HCT116 (cell line): ENCODE measurements around the gene ADGRL3. TPM values are rescaled to one million over a fixed set of nuclear protein-coding genes. Genes with fewer than 3 reads are reported as not detected.

Source experiments
- ATAC-seq: fragments of 200-7000 bp; cut with Tn5 transposase; 2 replicates; pipeline ENCODE4 v1.9.1; 2020; ENCODE audit warnings: mild to moderate bottlenecking, moderate library complexity
- BruUV-seq: library from RNA; stranded (reverse); fragments of 400-500 nt; replicated peaks from 2 replicates; lab custom pipeline; 2021; lab: Mats Ljungman, UMichigan
- CTCF ChIA-PET: fragments of 300-600 bp; sonication (Branson Sonifier 250); formaldehyde crosslinking; loops from one replicate; lab custom pipeline; 2021; ENCODE audit warnings: antibody characterized with exemption; lab: Charles Lee
- POLR2A ChIA-PET: fragments of 300-600, 350-600 bp; sonication (Branson Sonifier 250); formaldehyde crosslinking; loops from one replicate; lab custom pipeline; 2021; ENCODE audit warnings: antibody characterized with exemption; lab: Charles Lee
- RAD21 ChIA-PET, 2 experiments: fragments of 300-600 bp; sonication (Branson Sonifier 250); formaldehyde crosslinking; loops; one replicate each; lab custom pipeline; 2023; ENCODE audit warnings: low total read pairs in 2 of 2; ENCODE audit not compliant: uncharacterized antibody in 2 of 2, unreplicated experiment in 2 of 2, low non-redundant PET in 1 of 2; lab: Charles Lee
- DNase-seq: peaks from one replicate; pipeline ENCODE4 v3.0.0-alpha.2; 2010; ENCODE audit warnings: low read depth, low spot score
- H2AFZ ChIP-seq: fragments of 200-600 bp; shearing (Covaris generic), sonication (generic); 2 replicates; pipeline ENCODE4 v1.6.1; 2017; ENCODE audit warnings: low read depth, mixed run types, mixed read lengths, antibody characterized with exemption, low read length; ENCODE audit not compliant: poor library complexity, severe bottlenecking
- H3K27ac ChIP-seq: 2 replicates; pipeline ENCODE4 v1.5.1; 2012; ENCODE audit warnings: low read depth, low read length
- H3K27me3 ChIP-seq: fragments of 200-600 bp; sonication (generic); 2 replicates; pipeline ENCODE4 v1.6.1; 2016; ENCODE audit warnings: mixed run types, low read length, mixed read lengths; ENCODE audit not compliant: insufficient read depth
- H3K36me3 ChIP-seq, 2 experiments: fragments of 200-500 bp in 1 of 2; fragments of 200-600 bp in 1 of 2; sonication (Bioruptor generic) in 1 of 2; sonication (generic) in 1 of 2; 2 replicates each; pipeline versions ENCODE4 v1.5.1 to v1.6.1; 2014 to 2016; ENCODE audit warnings: low read length in 2 of 2, inconsistent platforms in 1 of 2, mixed read lengths in 1 of 2, mixed run types in 1 of 2; ENCODE audit not compliant: insufficient read depth in 2 of 2, control insufficient read depth in 1 of 2
- H3K4me1 ChIP-seq, 2 experiments: fragments of 200-600 bp in 1 of 2; sonication (generic) in 1 of 2; 2 replicates each; pipeline versions ENCODE4 v1.5.1 to v1.6.1; 2012 to 2017; ENCODE audit warnings: low read length in 2 of 2, inconsistent platforms in 1 of 2, mild to moderate bottlenecking in 1 of 2, mixed read lengths in 1 of 2, mixed run types in 1 of 2, moderate library complexity in 1 of 2; ENCODE audit not compliant: insufficient read depth in 2 of 2, control insufficient read depth in 1 of 2
- H3K4me2 ChIP-seq: fragments of 200-600 bp; sonication (generic); 2 replicates; pipeline ENCODE4 v1.6.1; 2017; ENCODE audit warnings: mixed run types, low read length, mixed read lengths
- H3K4me3 ChIP-seq, 2 experiments: fragments of 200-600 bp in 1 of 2; sonication (generic) in 1 of 2; replicated peaks in 1 of 2; 2 replicates each; pipeline ENCODE4 v1.5.1; 2011 to 2016; ENCODE audit warnings: low read length in 2 of 2, control low read depth in 1 of 2, low read depth in 1 of 2, mild to moderate bottlenecking in 1 of 2, mixed read lengths in 1 of 2, mixed run types in 1 of 2
- H3K79me2 ChIP-seq: fragments of 200-600 bp; sonication (generic); 2 replicates; pipeline ENCODE4 v1.6.1; 2017; ENCODE audit warnings: mild to moderate bottlenecking, mixed run types, low read length, moderate library complexity, mixed read lengths; ENCODE audit not compliant: insufficient read depth
- H3K9ac ChIP-seq: fragments of 200-600 bp; sonication (generic); 2 replicates; pipeline ENCODE4 v1.6.1; 2016; ENCODE audit warnings: low read length, mixed read lengths
- H3K9me2 ChIP-seq: fragments of 200-600 bp; sonication (generic), shearing (Covaris generic); 2 replicates; pipeline ENCODE4 v1.6.1; 2017; ENCODE audit warnings: mixed run types, mild to moderate bottlenecking, moderate library complexity; ENCODE audit not compliant: insufficient read depth
- H3K9me3 ChIP-seq, 2 experiments: fragments of 200-500 bp in 1 of 2; fragments of 200-600 bp in 1 of 2; sonication (Bioruptor generic) in 1 of 2; sonication (generic) in 1 of 2; 2 replicates each; pipeline ENCODE4 v1.6.1; 2014 to 2017; ENCODE audit warnings: low read length in 2 of 2, mixed read lengths in 2 of 2, inconsistent platforms in 1 of 2, low read depth in 1 of 2, mild to moderate bottlenecking in 1 of 2, mixed run types in 1 of 2, moderate library complexity in 1 of 2; ENCODE audit not compliant: control insufficient read depth in 1 of 2, insufficient read depth in 1 of 2
- H4K20me1 ChIP-seq: fragments of 200-600 bp; sonication (generic), shearing (Covaris generic); 2 replicates; pipeline ENCODE4 v1.6.1; 2017; ENCODE audit warnings: mixed run types, mild to moderate bottlenecking, moderate library complexity; ENCODE audit not compliant: insufficient read depth
- CEBPB ChIP-seq: IDR thresholded peaks from 2 replicates; pipeline ENCODE4 v1.6.1; 2012; ENCODE audit warnings: low read depth
- EGR1 ChIP-seq: IDR thresholded peaks from 2 replicates; pipeline ENCODE4 v1.6.1; 2012; ENCODE audit warnings: low read depth
- ELF1 ChIP-seq: IDR thresholded peaks from 2 replicates; pipeline ENCODE4 v1.6.1; 2012; ENCODE audit warnings: low read depth, borderline replicate concordance
- MAX ChIP-seq: IDR thresholded peaks from 2 replicates; pipeline ENCODE4 v1.6.1; 2012
- POLR2AphosphoS5 ChIP-seq: IDR thresholded peaks from 2 replicates; pipeline ENCODE4 v1.6.1; 2011; ENCODE audit warnings: mild to moderate bottlenecking, low read depth, low read length, moderate library complexity
- TCF7L2 ChIP-seq: IDR thresholded peaks from 2 replicates; pipeline ENCODE4 v1.7.0; 2011; ENCODE audit warnings: borderline replicate concordance, inconsistent platforms; ENCODE audit not compliant: insufficient read depth, insufficient read length; ENCODE audit errors: extremely low read depth
- ZBTB33 ChIP-seq: IDR thresholded peaks from 2 replicates; pipeline ENCODE4 v1.6.1; 2011; ENCODE audit warnings: mild to moderate bottlenecking, low read length, moderate library complexity; ENCODE audit not compliant: insufficient replicate concordance; ENCODE audit errors: extremely low read depth
- ZFX ChIP-seq: fragments of 450-650 bp; IDR thresholded peaks from 2 replicates; pipeline ENCODE4 v1.6.1; 2017
- ZNF274 ChIP-seq: fragments of 200-500 bp; sonication (Bioruptor generic); IDR thresholded peaks from 2 replicates; pipeline ENCODE4 v1.6.1; 2014; ENCODE audit warnings: mild to moderate bottlenecking, low read depth, low read length, inconsistent platforms
- intact Hi-C: fragments of 100-400 bp; cut with micrococcal nuclease; formaldehyde crosslinking; loops from 2 replicates; pipeline ENCODE4 v1.10.0; 2022
- total RNA-seq: library from RNA; stranded (reverse); gene quantifications from one replicate; pipeline ENCODE4 v1.2.1, GENCODE V29; 2021; ENCODE audit not compliant: unreplicated experiment

The ADGRL3 gene
- total RNA-seq, 1 experiment from 2014 or later: not detected

- intact Hi-C loops: no loop called here
- no TSS peak for BruUV-seq
- Histone ChIP-seq H3K27ac (no peak overlapping the region), H3K27me3 (no peaks in the 10 kb centered on the region), H2AFZ (no peak overlapping the region), H4K20me1 (no peaks in the 10 kb centered on the region), H3K9me3 (peaks cover 5 to 32% of the 10 kb centered on the region in 2 experiments; a peak in 2 of 4 replicates), H3K4me2 (no peak overlapping the region), H3K4me1 (no peaks in the 10 kb centered on the region), H3K79me2 (no peaks in the 10 kb centered on the region), H3K9me2 (no peaks in the 10 kb centered on the region)
- TF ChIP-seq CEBPB (no peak), ZFX (no peak), MAX (no peak), ELF1 (no peak), ZNF274 (no peak), EGR1 (no peak), TCF7L2 (no peak), POLR2AphosphoS5 (no peak), ZBTB33 (no peak)
- TF ChIP-seq, all 23 proteins: peak for 0
- ChIA-PET RAD21 (no interaction called here), POLR2A (no interaction called here), CTCF (no interaction called here)
- DNase-seq (no peak), ATAC-seq (no peak)
- Histone ChIP-seq H3K4me3 (no peak overlapping the region), H3K36me3 (no peaks in the 10 kb centered on the region), H3K9ac (no peak overlapping the region)
Measured at GRCh38 chr4:61549336-61549735, 349.2 kb downstream of the ADGRL3 start.
